Activated T-helper 2 cell treated with anti-CD3 and anti-CD28 coated beads, Interferon-gamma antibody, Interleukin-2, Interleukin-4, amounts not matched to agents 10 μg/mL and 5 μg/mL and 100 μg/mL, durations not matched to agents 14 hours and 24 hours and 36 hours (primary cell): Measurements from ENCODE around the gene AK8. TPM values are rescaled to one million over a fixed set of nuclear protein-coding genes. Genes with fewer than 3 reads are reported as not detected.
"Not testable (repeated sequence)": the region's sequence is repeated elsewhere in the genome, so short reads cannot be mapped to it uniquely, and the experiment has no call there.

Source experiments
- DNase-seq: peaks from one replicate; pipeline ENCODE4 v3.0.0; 2021; ENCODE audit warnings: low spot score
- H3K27ac Mint-ChIP-seq: one replicate; pipeline ENCODE4 v1.8.0; 2021; ENCODE audit warnings: mixed read lengths
- H3K27me3 Mint-ChIP-seq: one replicate; pipeline ENCODE4 v1.8.0; 2021; ENCODE audit warnings: low read depth, mixed read lengths
- H3K36me3 Mint-ChIP-seq: one replicate; pipeline ENCODE4 v1.8.0; 2021; ENCODE audit warnings: low read depth, mixed read lengths
- H3K4me1 Mint-ChIP-seq: one replicate; pipeline ENCODE4 v1.8.0; 2021; ENCODE audit warnings: low read depth, mixed read lengths
- H3K4me3 Mint-ChIP-seq: one replicate; pipeline ENCODE4 v1.8.0; 2021; ENCODE audit warnings: low read depth, mild to moderate bottlenecking, moderate library complexity, mixed read lengths
- H3K9me3 Mint-ChIP-seq: one replicate; pipeline ENCODE4 v1.8.0; 2021; ENCODE audit warnings: mixed read lengths
- intact Hi-C: fragments of 100-400 bp; cut with micrococcal nuclease; formaldehyde crosslinking; loops from one replicate; pipeline ENCODE4 v1.15.1; 2023
- total RNA-seq: library from RNA; stranded (reverse); gene quantifications from 2 replicates; pipeline ENCODE4 v1.2.3, GENCODE V29; 2022

The AK8 gene
- total RNA-seq, 1 donor from 2014 or later, result not detected

- intact Hi-C loops, result no loop called here
- Mint-ChIP-seq H3K27me3 (no peaks in the 10 kb centered on the region), H3K27ac (no peak overlapping the region), H3K36me3 (peaks cover 17% of the 10 kb centered on the region), H3K4me3 (no peak overlapping the region), H3K4me1 (peaks cover 34% of the 10 kb centered on the region), H3K9me3 (peaks cover 8% of the 10 kb centered on the region)
- no peak for DNase-seq
Observed at GRCh38 chr9:132776268-132776667, 101.8 kb downstream of the AK8 start.

- Mint-ChIP-seq H3K9me3 (peaks cover 8% of the 10 kb centered on the region), H3K36me3 (peaks cover 17% of the 10 kb centered on the region), H3K4me1 (peaks cover 28% of the 10 kb centered on the region), H3K27me3 (no peaks in the 10 kb centered on the region), H3K27ac (no peak overlapping the region), H3K4me3 (no peak overlapping the region)
- intact Hi-C loops, result no loop called here
- DNase-seq, result no peak
Observed at GRCh38 chr9:132775720-132776119, 102.4 kb downstream of the AK8 start.

- no peak for DNase-seq
- H3K36me3 Mint-ChIP-seq, result peaks cover 17% of the 10 kb centered on the region
- no peaks in the 10 kb centered on the region for H3K27me3 Mint-ChIP-seq
- no peak overlapping the region for H3K27ac Mint-ChIP-seq
- H3K4me1 Mint-ChIP-seq, result peaks cover 20% of the 10 kb centered on the region
- intact Hi-C loops, result no loop called here
- peaks cover 8% of the 10 kb centered on the region for H3K9me3 Mint-ChIP-seq
- no peak overlapping the region for H3K4me3 Mint-ChIP-seq
Observed at GRCh38 chr9:132774886-132775285, 103.2 kb downstream of the AK8 start.

GRCh38 chr9:132773764-132774339 lies 104.2 kb downstream of the AK8 start:
- Mint-ChIP-seq H3K4me3 (no peak overlapping the region), H3K27ac (no peak overlapping the region), H3K36me3 (peaks cover 17% of the 10 kb centered on the region), H3K27me3 (no peaks in the 10 kb centered on the region), H3K9me3 (peaks cover 8% of the 10 kb centered on the region), H3K4me1 (peaks cover 16% of the 10 kb centered on the region)
- intact Hi-C loops, result no loop called here
- no peak for DNase-seq

- Mint-ChIP-seq H3K4me3 (no peak overlapping the region), H3K36me3 (peaks cover 17% of the 10 kb centered on the region), H3K9me3 (peaks cover 8% of the 10 kb centered on the region), H3K27ac (no peak overlapping the region), H3K27me3 (no peaks in the 10 kb centered on the region), H3K4me1 (peaks cover 20% of the 10 kb centered on the region)
- no peak for DNase-seq
- intact Hi-C loops, result no loop called here
Observed at GRCh38 chr9:132773093-132773492, 105.0 kb downstream of the AK8 start.

- H3K27ac Mint-ChIP-seq, intact Hi-C loops, DNase-seq, H3K9me3 Mint-ChIP-seq, H3K27me3 Mint-ChIP-seq: not testable (repeated sequence)
- peaks cover 25% of the 10 kb centered on the region for H3K4me1 Mint-ChIP-seq
- H3K36me3 Mint-ChIP-seq, result peaks cover 17% of the 10 kb centered on the region
- peak overlapping the region; percentile 34 for H3K4me3 Mint-ChIP-seq
Observed at GRCh38 chr9:132771752-132772151, 106.3 kb downstream of the AK8 start.

- Mint-ChIP-seq H3K9me3 (peaks cover 8% of the 10 kb centered on the region), H3K36me3 (peaks cover 17% of the 10 kb centered on the region), H3K27me3 (peaks cover 9% of the 10 kb centered on the region), H3K4me3 (peak overlapping the region; percentile 94), H3K27ac (no peak overlapping the region), H3K4me1 (peaks cover 26% of the 10 kb centered on the region)
- intact Hi-C loops, result no loop called here
- no peak for DNase-seq
Observed at GRCh38 chr9:132770770-132771310, 107.2 kb downstream of the AK8 start.

GRCh38 chr9:132769906-132770769 lies 107.9 kb downstream of the AK8 start:
- peak; percentile 69 for DNase-seq
- intact Hi-C loops, result loop anchor here (2.0 kb wide), 1 partner anchor 97 kb away; no protein-coding TSS in a partner anchor
- Mint-ChIP-seq H3K4me1 (peaks cover 26% of the 10 kb centered on the region), H3K4me3 (peak overlapping the region; percentile 94), H3K27ac (peak overlapping the region; percentile 97), H3K9me3 (peaks cover 8% of the 10 kb centered on the region), H3K27me3 (peaks cover 12% of the 10 kb centered on the region), H3K36me3 (peaks cover 17% of the 10 kb centered on the region)

GRCh38 chr9:132768932-132769905 lies 108.9 kb downstream of the AK8 start:
- intact Hi-C loops, result loop anchor here (2.0 kb wide), 1 partner anchor 96 kb away; no protein-coding TSS in a partner anchor
- Mint-ChIP-seq H3K27me3 (peaks cover 15% of the 10 kb centered on the region), H3K4me3 (peak overlapping the region; percentile 94), H3K36me3 (peaks cover 17% of the 10 kb centered on the region), H3K4me1 (peaks cover 24% of the 10 kb centered on the region), H3K9me3 (peaks cover 8% of the 10 kb centered on the region), H3K27ac (peak overlapping the region; percentile 97)
- DNase-seq, result peak; percentile 56

- Mint-ChIP-seq H3K9me3 (no peaks in the 10 kb centered on the region), H3K4me3 (no peak overlapping the region), H3K27me3 (peaks cover 36% of the 10 kb centered on the region), H3K36me3 (no peaks in the 10 kb centered on the region), H3K27ac (no peak overlapping the region), H3K4me1 (peaks cover 8% of the 10 kb centered on the region)
- DNase-seq, result no peak
- intact Hi-C loops, result no loop called here
Observed at GRCh38 chr9:132763574-132763973, 114.5 kb downstream of the AK8 start.

GRCh38 chr9:132762896-132763295 lies 115.2 kb downstream of the AK8 start:
- Mint-ChIP-seq H3K4me3 (no peak overlapping the region), H3K27ac (no peak overlapping the region), H3K9me3 (no peaks in the 10 kb centered on the region), H3K36me3 (no peaks in the 10 kb centered on the region), H3K27me3 (peaks cover 36% of the 10 kb centered on the region), H3K4me1 (peaks cover 6% of the 10 kb centered on the region)
- DNase-seq, result no peak
- intact Hi-C loops, result no loop called here

GRCh38 chr9:132761602-132762001 lies 116.5 kb downstream of the AK8 start:
- DNase-seq, result no peak
- Mint-ChIP-seq H3K27ac (no peak overlapping the region), H3K4me1 (no peaks in the 10 kb centered on the region), H3K36me3 (no peaks in the 10 kb centered on the region), H3K4me3 (no peak overlapping the region), H3K9me3 (no peaks in the 10 kb centered on the region), H3K27me3 (peaks cover 29% of the 10 kb centered on the region)
- intact Hi-C loops, result no loop called here
